ENCODE measurements around the gene ANO2. TPM values are rescaled to one million over a fixed set of nuclear protein-coding genes. Genes with fewer than 3 reads are reported as not detected.
"Not testable (repeated sequence)": the region's sequence is repeated elsewhere in the genome, so short reads cannot be mapped to it uniquely, and the experiment has no call there.

Gene ANO2
- total RNA-seq, 1 donor from 2014 or later = 32.4 TPM

DNA sequence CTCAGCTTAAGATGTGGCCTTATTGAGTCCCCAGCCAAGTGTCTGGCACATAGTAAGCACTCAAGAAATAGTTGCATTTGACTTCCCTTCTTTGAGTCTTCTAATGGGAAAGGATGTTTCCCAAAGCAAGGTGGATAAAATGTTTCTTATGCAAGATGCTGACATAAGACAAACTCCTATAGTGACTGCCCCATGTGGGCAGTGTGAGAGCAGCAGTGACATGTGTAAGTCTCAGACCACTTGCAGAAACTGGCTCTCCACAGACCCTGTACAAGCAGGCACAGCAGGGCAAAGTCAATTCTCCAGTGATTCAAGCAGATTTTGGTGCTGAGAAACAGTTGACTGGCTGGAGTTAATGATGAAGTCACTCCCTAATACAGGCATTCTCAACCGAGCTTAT, 255.3 kb downstream of the ANO2 start:
- no peak for DNase-seq (ENCODE audit: extremely low read depth, low read depth, low spot score)

DNA sequence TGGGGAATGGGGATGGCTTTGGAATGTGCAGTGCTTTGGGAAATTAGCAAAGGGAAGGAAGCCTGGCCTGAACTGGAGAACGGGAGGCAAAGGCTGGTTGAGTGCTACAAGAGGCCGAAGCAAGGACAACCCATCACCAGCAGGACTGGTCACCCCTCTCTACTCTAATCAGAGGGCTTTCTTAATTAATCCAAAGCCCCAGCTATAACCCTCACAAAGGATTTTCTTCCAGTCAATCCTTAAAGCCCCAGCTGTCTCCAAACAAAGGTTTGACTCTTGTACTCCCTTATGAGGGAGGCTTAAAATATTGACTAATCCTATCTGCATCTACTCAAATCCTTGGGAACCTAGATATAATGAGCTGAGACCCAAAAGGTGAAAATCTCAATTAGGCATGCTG, 256.8 kb downstream of the ANO2 start:
- no peak for DNase-seq (ENCODE audit: extremely low read depth, low read depth, low spot score)

DNA sequence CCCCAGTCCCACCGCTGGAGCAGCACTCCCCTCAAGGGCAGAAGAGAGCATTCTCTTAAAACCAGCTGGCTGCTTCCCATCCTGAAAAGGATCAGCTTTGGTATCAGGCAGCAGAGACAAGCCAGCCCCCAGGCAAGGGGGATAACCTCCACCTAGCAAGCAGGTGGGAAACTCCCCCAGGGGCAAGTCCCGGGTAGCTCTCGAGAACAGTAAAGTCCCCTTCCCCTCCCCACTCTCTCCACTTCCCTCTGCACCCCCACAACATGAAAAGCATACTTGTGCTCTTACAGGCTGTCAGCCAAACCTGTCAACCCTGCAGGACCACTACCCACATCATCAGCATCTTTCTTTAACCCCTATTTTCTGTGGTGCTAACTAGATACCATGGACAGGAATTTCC, 259.1 kb downstream of the ANO2 start:
- DNase-seq (ENCODE audit: extremely low read depth, low read depth, low spot score) = no peak

DNA sequence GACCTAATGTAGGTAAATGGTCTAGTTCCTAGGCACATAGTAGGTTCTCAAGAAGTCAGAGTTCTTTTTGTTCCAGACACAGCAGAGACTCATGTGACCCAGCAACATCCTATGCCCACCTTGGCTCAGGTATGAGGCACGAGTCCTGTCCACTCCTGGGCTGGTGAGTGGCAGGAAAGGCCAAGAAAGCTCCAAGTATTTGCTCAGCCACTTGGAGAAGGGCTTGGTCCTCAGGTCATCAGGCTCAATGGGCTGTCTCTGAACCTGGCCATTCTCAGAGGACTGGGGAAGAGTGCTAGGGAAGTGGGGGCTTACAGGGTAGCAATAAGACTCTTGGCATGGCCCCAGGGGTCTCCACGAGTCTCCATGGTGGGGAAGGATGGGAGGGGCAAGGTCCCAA, 260.1 kb downstream of the ANO2 start:
- DNase-seq (ENCODE audit: extremely low read depth, low read depth, low spot score) = no peak

DNA sequence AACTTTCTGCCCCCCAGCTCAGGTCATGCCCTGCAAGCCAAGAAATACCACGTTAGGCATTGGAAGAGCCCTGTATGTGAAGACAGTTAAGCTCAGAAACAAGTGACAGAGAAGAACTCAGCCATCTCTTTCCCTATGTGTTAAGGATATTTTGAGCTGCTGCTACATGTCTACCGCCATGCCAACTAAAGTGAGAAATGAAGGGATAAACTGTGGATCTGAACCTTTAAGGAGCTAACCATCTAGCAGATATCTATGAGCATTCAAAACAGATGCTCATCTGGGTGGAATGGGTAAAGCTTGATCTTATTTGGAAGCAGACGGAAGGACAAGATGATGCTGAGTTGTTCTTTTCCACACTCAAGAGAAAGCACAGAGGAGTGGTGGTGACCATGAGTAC, 262.5 kb downstream of the ANO2 start:
- DNase-seq (ENCODE audit: extremely low read depth, low read depth, low spot score) = no peak

DNA sequence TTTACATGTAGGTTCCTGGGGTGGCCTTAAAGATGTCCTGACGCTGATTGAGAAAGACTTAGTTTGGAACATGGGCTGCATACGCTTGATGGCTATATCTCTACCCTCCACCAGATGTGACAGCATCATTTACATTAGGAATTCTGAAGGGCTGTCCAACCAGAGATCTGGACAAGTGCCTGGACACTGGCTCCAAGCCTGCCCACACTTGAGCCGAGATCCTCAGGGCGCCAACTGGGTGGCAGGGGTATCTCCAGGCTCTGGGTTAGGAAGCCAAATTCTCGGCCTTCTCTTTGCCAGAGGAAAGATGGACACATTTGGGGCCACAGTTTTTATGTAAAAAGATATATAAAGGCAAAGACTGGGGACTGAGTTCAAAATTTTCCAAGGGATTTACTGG, 266.9 kb downstream of the ANO2 start:
- no peak for DNase-seq (ENCODE audit: extremely low read depth, low read depth, low spot score)

DNA sequence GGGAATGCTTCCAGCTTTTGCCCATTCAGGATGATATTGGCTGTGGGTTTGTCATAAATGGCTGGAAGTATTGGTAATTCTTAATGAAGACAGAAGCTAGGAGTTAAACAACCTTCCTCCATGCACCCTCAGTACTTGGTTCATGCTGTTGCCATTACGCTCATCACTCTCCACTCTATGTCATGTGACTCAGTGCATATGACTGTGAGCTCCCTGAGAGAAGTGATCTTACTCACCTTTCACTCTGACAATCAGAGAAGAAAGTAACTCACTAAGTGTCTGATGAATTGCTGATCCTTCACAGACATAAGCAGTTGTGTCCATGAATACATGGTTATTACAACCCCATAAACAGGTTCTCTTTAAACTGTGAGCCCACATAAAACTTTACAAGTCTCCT, 275.4 kb downstream of the ANO2 start:
- DNase-seq (ENCODE audit: extremely low read depth, low read depth, low spot score) = not testable (repeated sequence)

DNA sequence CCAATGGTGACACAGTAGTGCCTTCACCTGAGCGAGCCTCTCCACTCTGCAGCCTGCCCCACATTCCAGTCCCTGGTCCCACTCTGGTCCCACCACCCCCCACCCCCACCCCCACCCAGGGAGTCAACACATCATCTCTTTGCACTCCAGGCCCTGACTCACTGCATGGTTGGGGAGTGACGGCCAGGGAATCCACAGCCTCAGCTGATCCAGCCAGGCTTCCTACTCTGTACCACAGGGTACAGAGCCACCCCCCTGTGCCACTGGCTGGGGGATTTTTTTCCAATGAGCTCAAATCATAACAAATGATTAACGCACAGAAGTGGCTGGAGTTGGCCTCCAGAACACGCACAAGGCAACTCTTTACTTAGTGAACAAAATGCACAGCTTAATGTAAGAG, 279.4 kb downstream of the ANO2 start:
- DNase-seq (ENCODE audit: extremely low read depth, low read depth, low spot score) = no peak

DNA sequence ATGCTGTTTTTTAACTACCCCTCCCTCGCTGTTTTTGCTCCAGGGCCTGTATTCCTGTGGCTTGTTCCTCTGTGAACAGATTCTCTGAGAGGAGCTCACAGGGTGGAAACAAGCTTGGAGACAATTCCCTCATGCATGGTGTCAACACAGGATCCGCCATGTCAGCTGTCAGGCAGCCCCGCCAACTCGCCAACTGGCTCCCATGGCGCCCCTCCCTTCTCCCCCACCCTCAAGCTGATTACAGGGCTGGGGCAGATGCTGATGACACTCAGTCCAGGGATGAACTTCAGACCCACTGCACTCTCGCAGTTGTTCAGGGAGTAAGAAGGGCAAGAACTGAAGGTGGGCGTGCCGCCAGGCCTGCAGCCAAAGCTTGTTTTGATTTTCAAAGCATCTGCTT, 283.2 kb downstream of the ANO2 start:
- no peak for DNase-seq (ENCODE audit: extremely low read depth, low read depth, low spot score)

DNA sequence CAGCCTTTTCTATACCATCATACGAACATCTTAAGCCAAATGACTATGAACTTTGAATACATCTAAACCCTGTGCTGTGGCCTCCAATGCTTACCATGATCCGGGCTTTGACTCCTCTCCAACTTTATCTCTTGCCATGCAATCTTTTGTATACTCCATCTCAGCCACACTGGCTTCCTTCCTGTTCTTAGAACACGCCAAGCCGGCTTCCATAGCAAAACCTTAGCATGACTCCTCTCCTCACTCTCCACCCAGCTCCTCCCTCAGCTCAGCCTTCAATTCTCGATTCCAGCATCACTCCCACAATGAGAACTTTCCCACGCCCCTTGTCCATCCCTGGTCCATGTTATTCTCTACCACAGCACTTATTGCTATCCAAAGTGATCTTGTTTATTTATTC, 284.8 kb downstream of the ANO2 start:
- no peak for DNase-seq (ENCODE audit: extremely low read depth, low read depth, low spot score)

DNA sequence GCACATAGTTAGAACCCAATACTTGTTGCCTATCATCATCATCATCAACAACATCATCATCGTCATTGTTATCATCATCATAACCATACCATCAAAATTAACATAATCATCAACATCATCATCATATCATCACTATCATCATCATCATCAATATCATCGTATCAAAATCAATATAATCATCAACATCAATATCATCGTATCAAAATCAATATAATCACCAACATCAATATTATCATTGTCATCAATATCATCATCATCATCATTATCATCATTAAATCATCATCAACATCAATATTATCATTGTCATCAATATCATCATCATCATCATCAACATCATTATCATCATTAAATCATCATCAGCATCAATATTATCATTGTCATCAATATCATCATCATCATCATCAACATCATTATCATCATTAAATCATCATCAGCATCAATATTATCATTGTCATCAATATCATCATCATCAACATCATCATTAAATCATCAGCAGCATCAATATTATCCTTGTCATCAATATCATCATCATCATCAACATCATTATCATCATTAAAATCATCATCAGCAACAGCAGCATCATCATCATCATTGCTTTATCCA, 286.6 kb downstream of the ANO2 start:
- not testable (repeated sequence) for DNase-seq (ENCODE audit: extremely low read depth, low read depth, low spot score)

DNA sequence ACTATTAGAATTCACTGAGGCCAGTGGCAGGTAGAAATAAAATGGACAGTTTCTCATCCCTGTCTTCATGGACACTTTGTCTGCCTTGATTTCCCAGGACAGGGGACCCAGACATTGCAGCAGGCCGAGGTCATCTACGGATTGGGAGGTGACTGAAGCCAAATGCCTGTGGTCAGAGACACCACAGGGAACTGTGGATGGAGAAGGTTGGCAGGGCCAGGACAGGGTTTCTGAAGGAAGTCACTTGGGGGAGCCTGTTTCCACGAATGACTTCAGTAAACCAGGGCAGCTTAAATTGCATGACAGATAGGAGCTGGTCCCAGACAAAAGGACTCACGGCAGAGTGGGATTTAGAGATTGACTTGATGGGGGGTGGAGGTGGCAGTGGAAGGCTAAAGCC, 288.2 kb downstream of the ANO2 start:
- no peak for DNase-seq (ENCODE audit: extremely low read depth, low read depth, low spot score)

DNA sequence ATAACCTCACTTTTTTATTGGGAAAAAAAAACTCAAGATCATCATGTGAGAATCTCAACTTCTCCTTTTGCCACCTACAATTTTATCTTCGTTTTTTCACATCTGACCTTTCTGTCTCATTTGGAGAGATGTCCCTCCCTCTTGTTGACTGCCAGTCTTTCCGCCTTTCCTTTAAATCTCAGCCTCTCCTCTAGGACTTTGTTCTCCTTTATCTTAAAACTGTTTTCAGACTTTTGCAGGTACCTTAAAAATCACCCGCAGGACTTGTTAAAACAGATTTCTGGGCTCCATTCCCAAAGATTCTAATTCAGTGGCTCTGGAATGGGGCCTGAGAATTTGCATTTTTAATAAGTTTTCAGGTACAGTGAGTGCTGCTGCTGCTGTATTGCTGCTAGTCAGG, 289.9 kb downstream of the ANO2 start:
- DNase-seq (ENCODE audit: extremely low read depth, low read depth, low spot score) = no peak

DNA sequence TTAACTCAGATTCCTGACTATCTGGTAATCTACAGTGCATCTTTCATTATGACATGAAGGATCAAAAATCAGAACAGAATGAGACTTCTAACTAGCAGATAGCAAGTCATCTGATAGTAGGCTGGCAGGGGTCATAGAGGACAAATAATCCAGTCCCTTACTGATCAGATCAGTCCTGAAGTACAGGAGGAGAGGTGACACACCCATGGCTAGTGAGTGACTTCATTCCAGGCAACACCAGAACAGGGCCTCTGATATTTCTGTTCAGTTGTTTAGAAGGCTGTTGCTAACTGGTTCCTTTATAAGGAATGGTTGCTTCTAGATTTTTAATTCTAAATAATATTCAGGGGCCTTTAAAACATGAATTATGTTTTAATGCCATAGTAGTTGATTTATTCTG, 291.0 kb downstream of the ANO2 start:
- DNase-seq (ENCODE audit: extremely low read depth, low read depth, low spot score) = no peak

DNA sequence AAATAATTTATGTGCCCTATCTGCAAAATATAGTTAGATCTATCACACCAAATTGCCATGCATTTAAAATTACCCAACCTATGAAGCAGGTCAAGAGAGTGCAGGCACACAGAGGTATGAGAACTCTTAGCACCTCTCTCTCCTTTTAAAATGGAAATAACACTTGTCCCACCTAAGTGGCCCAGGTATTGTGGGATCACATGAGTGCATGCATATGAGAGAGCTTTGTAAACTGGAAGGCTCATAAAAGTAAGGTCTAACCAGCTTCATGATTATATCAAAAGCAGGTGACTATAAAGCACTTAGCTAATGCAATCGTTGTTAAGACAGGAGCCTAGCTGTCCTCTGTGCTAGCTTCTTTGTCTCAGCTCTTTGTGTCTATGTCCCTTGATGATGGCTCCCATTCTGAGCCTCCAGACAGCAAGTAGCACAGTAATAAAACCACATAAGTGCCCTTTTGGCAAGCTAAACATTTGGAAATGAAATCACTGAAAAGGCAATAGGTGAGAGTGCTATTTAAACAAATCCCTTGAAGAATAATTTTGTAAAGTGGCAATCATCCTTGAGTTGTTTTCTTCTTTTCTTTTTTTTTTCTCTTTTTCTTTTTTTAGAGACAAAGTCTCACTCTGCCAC, 294.1 kb downstream of the ANO2 start:
- no peak for DNase-seq (ENCODE audit: extremely low read depth, low read depth, low spot score)

DNA sequence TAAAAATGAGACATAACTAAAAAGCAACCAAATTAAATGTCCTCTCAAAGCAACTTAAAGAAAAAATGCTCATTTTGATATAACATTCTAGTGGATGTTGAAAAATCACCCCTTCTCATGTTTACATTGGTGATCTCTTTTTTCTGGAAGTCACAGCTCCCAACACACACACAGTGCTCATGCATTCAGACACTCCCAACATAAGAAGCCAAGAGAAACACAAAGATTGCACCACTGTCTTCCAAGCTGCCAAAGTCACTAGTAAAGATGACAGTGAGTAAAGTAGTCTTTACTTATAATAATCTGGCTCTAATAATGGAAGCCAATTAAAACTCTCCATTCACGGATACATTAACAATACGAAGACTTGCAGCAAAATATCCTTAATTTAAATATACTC, 294.8 kb downstream of the ANO2 start:
- no peak for DNase-seq (ENCODE audit: extremely low read depth, low read depth, low spot score)

DNA sequence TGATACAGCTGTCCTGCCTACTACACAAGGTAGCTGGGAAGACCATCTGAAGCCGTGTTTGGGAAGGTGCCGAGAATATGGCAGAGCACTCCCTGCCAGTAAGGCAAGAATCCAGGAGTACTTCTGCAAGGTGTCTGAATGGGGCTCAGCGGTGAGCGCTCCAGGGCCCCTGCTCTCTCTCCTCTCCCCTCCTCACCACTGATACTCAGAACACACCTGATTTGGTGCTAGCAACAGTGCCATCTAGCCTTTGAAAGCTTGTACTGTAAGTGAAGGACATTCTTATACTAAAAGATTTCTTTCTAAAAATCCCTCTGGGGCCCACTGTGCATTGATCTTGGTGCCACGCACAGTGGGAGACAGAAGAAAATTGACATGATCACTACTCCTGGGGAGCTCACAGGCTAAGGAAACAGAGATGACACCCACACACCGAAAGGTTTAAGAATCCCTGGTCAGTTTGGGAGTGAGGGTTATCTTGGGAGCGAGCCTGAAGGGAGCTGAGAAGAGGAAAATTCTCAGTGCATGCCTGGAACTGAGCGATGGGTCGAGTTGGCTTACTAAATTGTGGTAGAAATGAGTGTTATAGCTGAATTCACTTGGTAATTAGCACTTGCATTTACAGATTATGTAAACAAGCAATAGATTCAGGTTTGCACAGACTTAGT, 296.2 kb downstream of the ANO2 start:
- no peak for DNase-seq (ENCODE audit: extremely low read depth, low read depth, low spot score)

DNA sequence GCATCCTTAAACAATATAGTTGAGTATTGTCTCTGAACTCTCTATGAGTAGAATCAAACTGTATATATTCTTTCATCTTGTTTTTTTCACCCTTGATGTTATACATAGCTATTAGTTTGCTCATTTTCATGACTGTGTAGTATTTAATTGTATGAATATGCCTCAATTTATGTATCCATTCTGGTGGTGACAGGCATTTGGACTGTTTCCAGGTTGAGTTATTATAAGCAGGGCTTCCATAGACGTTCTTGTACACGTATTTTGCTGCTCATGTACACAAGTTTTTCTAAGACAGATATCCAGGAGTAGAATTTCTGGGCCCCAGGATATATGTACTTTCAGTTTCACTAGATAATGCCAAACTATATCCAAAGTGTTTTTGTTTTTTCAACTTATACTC, 301.8 kb downstream of the ANO2 start:
- DNase-seq (ENCODE audit: extremely low read depth, low read depth, low spot score) = no peak

DNA sequence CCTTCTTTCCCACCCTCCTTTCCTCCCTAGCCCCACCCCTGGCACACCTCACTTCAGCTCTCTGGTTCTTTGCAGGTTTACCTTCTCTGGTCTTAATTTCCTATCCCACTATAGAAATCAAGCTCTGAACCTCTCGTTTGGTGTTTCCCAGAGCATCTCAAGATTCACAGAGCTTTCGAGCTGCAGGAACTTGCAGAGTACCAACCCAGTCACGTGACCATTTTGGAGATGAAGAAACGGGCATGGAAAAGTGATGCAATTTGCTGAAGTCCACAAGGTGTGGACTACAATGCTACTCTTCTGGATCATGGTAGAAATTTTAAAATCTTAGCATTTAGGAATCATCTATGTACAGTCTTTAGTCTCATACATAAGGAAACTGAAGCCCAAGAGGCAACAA, 307.4 kb downstream of the ANO2 start:
- DNase-seq (ENCODE audit: extremely low read depth, low read depth, low spot score) = no peak

DNA sequence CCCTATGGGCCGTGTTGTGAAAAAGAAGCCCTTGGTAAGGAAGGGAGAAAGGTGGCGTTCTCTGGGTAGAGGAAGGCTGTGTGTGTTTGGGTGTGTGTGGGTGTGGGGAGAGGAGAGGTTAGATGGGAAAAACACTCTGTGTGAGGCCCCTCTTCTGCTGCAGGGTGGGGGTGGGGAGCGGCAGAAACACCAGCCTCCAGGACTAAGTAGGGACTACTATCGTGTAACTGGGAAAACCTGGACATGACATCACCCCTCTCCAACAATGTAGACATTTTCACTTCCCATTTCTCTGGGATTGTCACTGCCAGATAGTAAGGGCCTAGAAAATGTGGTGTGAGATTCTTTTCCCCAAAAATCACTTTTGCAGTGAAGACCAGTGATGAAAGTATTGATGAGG, 308.2 kb downstream of the ANO2 start:
- no peak for DNase-seq (ENCODE audit: extremely low read depth, low read depth, low spot score)

DNA sequence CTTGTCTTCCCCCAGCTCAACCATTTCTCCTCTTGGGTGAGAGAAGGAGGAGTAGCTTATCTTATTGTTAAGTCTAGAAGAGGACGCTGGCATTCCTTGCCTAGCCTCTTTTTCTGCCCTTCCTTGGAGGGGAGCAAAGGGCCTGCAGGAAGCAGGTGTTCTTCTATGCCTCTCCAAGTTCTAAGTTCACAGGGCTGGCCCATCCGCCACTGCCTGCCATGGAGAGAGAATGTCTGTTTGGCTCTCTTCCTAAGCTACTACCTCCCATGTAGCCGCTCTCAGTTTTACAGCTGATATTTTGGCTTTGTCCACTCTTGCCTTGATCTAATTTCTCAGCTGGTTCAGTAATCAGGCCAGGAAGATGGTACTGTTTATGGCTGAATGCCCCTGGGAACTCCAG, 312.0 kb downstream of the ANO2 start:
- no peak for DNase-seq (ENCODE audit: extremely low read depth, low read depth, low spot score)

DNA sequence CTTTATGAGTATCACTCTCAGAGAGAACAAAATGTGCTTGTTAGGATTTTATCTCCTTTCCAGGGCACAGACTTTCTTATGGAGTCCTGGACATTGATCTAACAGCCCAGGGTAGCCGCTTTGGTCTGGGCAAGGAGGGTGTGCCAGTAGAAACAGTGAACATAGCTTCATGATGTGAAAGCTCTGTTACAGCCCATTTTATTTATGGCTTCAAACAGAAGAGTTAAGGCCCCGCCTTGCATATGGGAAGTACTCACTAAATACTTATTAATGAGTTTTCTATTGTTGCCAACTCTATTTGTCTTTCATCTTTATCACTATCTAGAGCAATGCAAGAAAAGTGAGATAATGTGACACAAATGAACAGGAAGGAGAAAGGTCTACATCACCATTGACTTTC, 312.6 kb downstream of the ANO2 start:
- DNase-seq (ENCODE audit: extremely low read depth, low read depth, low spot score) = no peak

DNA sequence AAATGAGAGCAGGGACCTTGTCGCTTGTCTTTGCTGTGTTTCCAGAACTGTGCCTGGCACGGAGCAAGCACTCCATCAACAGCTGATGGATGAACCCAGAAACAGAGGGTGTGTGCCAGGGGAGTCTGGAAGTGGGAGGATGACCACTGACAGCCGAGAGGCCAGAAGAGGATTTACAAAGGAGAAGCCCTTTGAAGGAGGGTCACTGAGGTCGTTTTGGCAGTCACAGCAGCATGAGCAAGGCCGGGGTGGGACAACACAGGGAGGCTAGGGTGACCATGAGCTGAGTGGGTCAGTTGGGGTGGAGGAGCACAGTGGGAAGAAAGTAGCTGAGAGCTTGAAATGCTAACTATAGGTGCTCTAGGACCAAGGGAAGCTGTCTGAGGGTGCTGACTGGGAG, 313.6 kb downstream of the ANO2 start:
- DNase-seq (ENCODE audit: extremely low read depth, low read depth, low spot score) = no peak

All from glomerular endothelial cell (primary cell).